Nephron progenitor cell (in vitro differentiated cells): ENCODE measurements around the gene DDX3X.

ENCODE experiments used
- DNase-seq: peaks from one replicate; pipeline ENCODE4 v3.0.0; 2021
- H3K27ac Mint-ChIP-seq: 2 replicates; pipeline ENCODE4 v1.8.0; 2021; ENCODE audit warnings: mild to moderate bottlenecking, moderate library complexity, mixed read lengths
- H3K27me3 Mint-ChIP-seq: 2 replicates; pipeline ENCODE4 v1.8.0; 2021; ENCODE audit warnings: mild to moderate bottlenecking, low read depth, mixed read lengths; ENCODE audit not compliant: poor library complexity
- H3K36me3 Mint-ChIP-seq: 2 replicates; pipeline ENCODE4 v1.8.0; 2021; ENCODE audit warnings: low read depth, mixed read lengths
- H3K4me1 Mint-ChIP-seq: 2 replicates; pipeline ENCODE4 v1.8.0; 2021; ENCODE audit warnings: mixed read lengths
- H3K4me3 Mint-ChIP-seq: 2 replicates; pipeline ENCODE4 v1.8.0; 2021; ENCODE audit warnings: mild to moderate bottlenecking, moderate library complexity, mixed read lengths
- H3K9me3 Mint-ChIP-seq: 2 replicates; pipeline ENCODE4 v1.8.0; 2021; ENCODE audit warnings: mild to moderate bottlenecking, moderate library complexity, mixed read lengths
- CTCF ChIP-seq: fragments of 200-600 bp; sonication (generic); IDR thresholded peaks from 2 replicates; pipeline ENCODE4 v1.5.0; 2021; ENCODE audit warnings: antibody characterized with exemption

The DDX3X gene

GRCh38 chrX:41344053-41344452 is 10.1 kb downstream of the DDX3X start:
- Mint-ChIP-seq H3K9me3 (peaks cover 6% of the 10 kb centered on the region), H3K27me3 (no peaks in the 10 kb centered on the region), H3K36me3 (peaks cover 61% of the 10 kb centered on the region), H3K4me3 (no peak overlapping the region), H3K4me1 (peaks cover 7% of the 10 kb centered on the region), H3K27ac (no peak overlapping the region)
- no peak for DNase-seq
- TF ChIP-seq CTCF: no peak

GRCh38 chrX:41347186-41347585 is 13.2 kb downstream of the DDX3X start:
- no peaks in the 10 kb centered on the region for H3K27me3 Mint-ChIP-seq
- H3K4me3 Mint-ChIP-seq: no peak overlapping the region
- H3K9me3 Mint-ChIP-seq: peaks cover 6% of the 10 kb centered on the region
- DNase-seq: no peak
- no peak for TF ChIP-seq CTCF
- no peaks in the 10 kb centered on the region for H3K4me1 Mint-ChIP-seq
- no peak overlapping the region for H3K27ac Mint-ChIP-seq
- H3K36me3 Mint-ChIP-seq: peaks cover 43% of the 10 kb centered on the region

GRCh38 chrX:41348551-41348950 is 14.6 kb downstream of the DDX3X start:
- H3K27ac Mint-ChIP-seq: no peak overlapping the region
- TF ChIP-seq CTCF: no peak
- peaks cover 7% of the 10 kb centered on the region for H3K9me3 Mint-ChIP-seq
- H3K36me3 Mint-ChIP-seq: peaks cover 35% of the 10 kb centered on the region
- DNase-seq: no peak
- no peak overlapping the region for H3K4me3 Mint-ChIP-seq
- H3K4me1 Mint-ChIP-seq: no peaks in the 10 kb centered on the region
- no peaks in the 10 kb centered on the region for H3K27me3 Mint-ChIP-seq

- H3K27ac Mint-ChIP-seq: no peak overlapping the region
- peaks cover 11% of the 10 kb centered on the region for H3K9me3 Mint-ChIP-seq
These were observed 16.4 kb downstream of the DDX3X start for GRCh38 chrX:41350150-41350975.

GRCh38 chrX:41350976-41351569 is 17.1 kb downstream of the DDX3X start:
- DNase-seq: no peak
- H3K36me3 Mint-ChIP-seq: peaks cover 13% of the 10 kb centered on the region
- no peaks in the 10 kb centered on the region for H3K27me3 Mint-ChIP-seq
- no peak overlapping the region for H3K27ac Mint-ChIP-seq
- H3K4me1 Mint-ChIP-seq: no peaks in the 10 kb centered on the region
- peaks cover 11% of the 10 kb centered on the region for H3K9me3 Mint-ChIP-seq
- H3K4me3 Mint-ChIP-seq: no peak overlapping the region
- no peak for TF ChIP-seq CTCF

More at GRCh38 chrX:41350150-41350975, 16.4 kb downstream of the DDX3X start:
- TF ChIP-seq CTCF: no peak
- H3K36me3 Mint-ChIP-seq: peaks cover 17% of the 10 kb centered on the region
- H3K4me1 Mint-ChIP-seq: no peaks in the 10 kb centered on the region
- no peak for DNase-seq
- no peaks in the 10 kb centered on the region for H3K27me3 Mint-ChIP-seq
- H3K4me3 Mint-ChIP-seq: no peak overlapping the region

GRCh38 chrX:41351923-41352322 is 18.0 kb downstream of the DDX3X start:
- H3K9me3 Mint-ChIP-seq: peaks cover 11% of the 10 kb centered on the region
- TF ChIP-seq CTCF: no peak
- H3K27ac Mint-ChIP-seq: no peak overlapping the region
- no peak for DNase-seq
- no peaks in the 10 kb centered on the region for H3K4me1 Mint-ChIP-seq
- H3K4me3 Mint-ChIP-seq: no peak overlapping the region
- H3K36me3 Mint-ChIP-seq: peaks cover 4% of the 10 kb centered on the region
- no peaks in the 10 kb centered on the region for H3K27me3 Mint-ChIP-seq
